ENCODE data around the gene UNC5A.

UNC5A gene

GRCh38 chr5:176788941-176789872, 21.2 kb upstream of the UNC5A start:
- no peak for TF ChIP-seq GATA2 (IDR thresholded peaks at IDR 0.05; ENCODE audit: low read depth, low read length)

GRCh38 chr5:176789873-176790615, 20.3 kb upstream of the UNC5A start:
- TF ChIP-seq GATA2 (IDR thresholded peaks at IDR 0.05; ENCODE audit: low read depth, low read length) (no peak), GATA3 (IDR thresholded peaks at IDR 0.05; ENCODE audit: low read depth, low read length) (no peak)

- TF ChIP-seq GATA3 (IDR thresholded peaks at IDR 0.05; ENCODE audit: low read depth, low read length) (no peak), GATA2 (IDR thresholded peaks at IDR 0.05; ENCODE audit: low read depth, low read length) (no peak)
Observed at GRCh38 chr5:176790941-176791340, 19.4 kb upstream of the UNC5A start.

- TF ChIP-seq GATA2 (IDR thresholded peaks at IDR 0.05; ENCODE audit: low read depth, low read length) (no peak), GATA3 (IDR thresholded peaks at IDR 0.05; ENCODE audit: low read depth, low read length) (no peak)
Observed at GRCh38 chr5:176792655-176793342, 17.6 kb upstream of the UNC5A start.

- TF ChIP-seq GATA2 (IDR thresholded peaks at IDR 0.05; ENCODE audit: low read depth, low read length), result no peak
- no peak for TF ChIP-seq GATA3 (IDR thresholded peaks at IDR 0.05; ENCODE audit: low read depth, low read length)
Observed at GRCh38 chr5:176793343-176793699, 17.0 kb upstream of the UNC5A start.

- TF ChIP-seq GATA3 (IDR thresholded peaks at IDR 0.05; ENCODE audit: low read depth, low read length) (no peak), GATA2 (IDR thresholded peaks at IDR 0.05; ENCODE audit: low read depth, low read length) (peak; percentile 70)
Observed at GRCh38 chr5:176793736-176794135, 16.6 kb upstream of the UNC5A start.

- no peak for TF ChIP-seq GATA3 (IDR thresholded peaks at IDR 0.05; ENCODE audit: low read depth, low read length)
- TF ChIP-seq GATA2 (IDR thresholded peaks at IDR 0.05; ENCODE audit: low read depth, low read length), result no peak
Observed at GRCh38 chr5:176794509-176794908, 15.8 kb upstream of the UNC5A start.

GRCh38 chr5:176796411-176796810, 13.9 kb upstream of the UNC5A start:
- TF ChIP-seq GATA2 (IDR thresholded peaks at IDR 0.05; ENCODE audit: low read depth, low read length), result no peak
- TF ChIP-seq GATA3 (IDR thresholded peaks at IDR 0.05; ENCODE audit: low read depth, low read length), result no peak

- TF ChIP-seq GATA3 (IDR thresholded peaks at IDR 0.05; ENCODE audit: low read depth, low read length) (no peak), GATA2 (IDR thresholded peaks at IDR 0.05; ENCODE audit: low read depth, low read length) (no peak)
Observed at GRCh38 chr5:176796970-176797369, 13.4 kb upstream of the UNC5A start.

- TF ChIP-seq GATA2 (IDR thresholded peaks at IDR 0.05; ENCODE audit: low read depth, low read length) (no peak), GATA3 (IDR thresholded peaks at IDR 0.05; ENCODE audit: low read depth, low read length) (no peak)
Observed at GRCh38 chr5:176797456-176798050, 12.8 kb upstream of the UNC5A start.

- TF ChIP-seq GATA3 (IDR thresholded peaks at IDR 0.05; ENCODE audit: low read depth, low read length) (no peak), GATA2 (IDR thresholded peaks at IDR 0.05; ENCODE audit: low read depth, low read length) (no peak)
Observed at GRCh38 chr5:176798086-176798876, 12.1 kb upstream of the UNC5A start.

- TF ChIP-seq GATA3 (IDR thresholded peaks at IDR 0.05; ENCODE audit: low read depth, low read length) (no peak), GATA2 (IDR thresholded peaks at IDR 0.05; ENCODE audit: low read depth, low read length) (no peak)
Observed at GRCh38 chr5:176798949-176799348, 11.4 kb upstream of the UNC5A start.

GRCh38 chr5:176799488-176799887, 10.9 kb upstream of the UNC5A start:
- TF ChIP-seq GATA3 (IDR thresholded peaks at IDR 0.05; ENCODE audit: low read depth, low read length) (no peak), GATA2 (IDR thresholded peaks at IDR 0.05; ENCODE audit: low read depth, low read length) (no peak)
